H54 (cell line): ENCODE results near the gene ALPP.

Experiments used
- DNase-seq: peaks from one replicate; pipeline ENCODE4 v3.0.0; 2011; ENCODE audit warnings: low spot score, mixed read lengths; ENCODE audit not compliant: insufficient read length
- FAIRE-seq: peaks from 3 replicates; lab custom pipeline; 2011; peaks lifted over from hg19 to GRCh38; lab: Jason Lieb, UNC
- POLR2A ChIP-seq: IDR thresholded peaks from 2 replicates; pipeline ENCODE4 v1.6.1; 2011; ENCODE audit warnings: low read depth, mild to moderate bottlenecking, low read length

The ALPP gene

GRCh38 chr2:232410238-232410900, 31.8 kb downstream of the ALPP start:
- no peak for FAIRE-seq
- no peak for DNase-seq
- no peak for TF ChIP-seq POLR2A

GRCh38 chr2:232411901-232412629, 33.5 kb downstream of the ALPP start:
- TF ChIP-seq POLR2A = no peak
- no peak for FAIRE-seq
- DNase-seq = no peak

- DNase-seq (no peak), FAIRE-seq (no peak)
- TF ChIP-seq POLR2A = no peak
Measured at GRCh38 chr2:232412986-232413385, 34.4 kb downstream of the ALPP start.

GRCh38 chr2:232415138-232415690, 36.7 kb downstream of the ALPP start:
- FAIRE-seq (no peak), DNase-seq (no peak)
- TF ChIP-seq POLR2A = no peak

- no peak for TF ChIP-seq POLR2A
- no peak for FAIRE-seq
- no peak for DNase-seq
Measured at GRCh38 chr2:232415736-232416520, 37.4 kb downstream of the ALPP start.

- no peak for TF ChIP-seq POLR2A
- no peak for FAIRE-seq
- DNase-seq = no peak
Measured at GRCh38 chr2:232416521-232417470, 38.2 kb downstream of the ALPP start.

- no peak for DNase-seq
- no peak for FAIRE-seq
- no peak for TF ChIP-seq POLR2A
Measured at GRCh38 chr2:232417489-232417888, 38.9 kb downstream of the ALPP start.

- TF ChIP-seq POLR2A = no peak
- no peak for DNase-seq
- no peak for FAIRE-seq
Measured at GRCh38 chr2:232418056-232418455, 39.5 kb downstream of the ALPP start.

GRCh38 chr2:232418466-232419244, 40.1 kb downstream of the ALPP start:
- TF ChIP-seq POLR2A = no peak
- DNase-seq (no peak), FAIRE-seq (no peak)

- DNase-seq (no peak), FAIRE-seq (no peak)
- no peak for TF ChIP-seq POLR2A
Measured at GRCh38 chr2:232419245-232420072, 40.9 kb downstream of the ALPP start.

- no peak for TF ChIP-seq POLR2A
- DNase-seq (no peak), FAIRE-seq (no peak)
Measured at GRCh38 chr2:232420073-232420454, 41.5 kb downstream of the ALPP start.
